GM12878 (cell line): ENCODE data around the gene RAD51AP1. TPM values are rescaled to one million over a fixed set of nuclear protein-coding genes. Genes with fewer than 3 reads are reported as not detected.

Experiments
- ATAC-seq: fragments of 200-7000 bp; cut with Tn5 transposase; 3 replicates; pipeline ENCODE4 v1.9.1; 2020; ENCODE audit warnings: mild to moderate bottlenecking, moderate library complexity
- BruUV-seq: library from RNA; stranded (reverse); fragments of 400-500 nt; replicated peaks from 2 replicates; lab custom pipeline; 2021; lab: Mats Ljungman, UMichigan
- CTCF ChIA-PET: fragments of 300-600 bp; sonication (Branson Sonifier 250); formaldehyde crosslinking; extraction: SDS; loops from one replicate; lab custom pipeline; 2021; ENCODE audit warnings: inconsistent platforms; lab: Yijun Ruan, JAX
- POLR2A ChIA-PET: fragments of 350-600 bp; formaldehyde crosslinking; extraction: SDS; loops from one replicate; lab custom pipeline; 2021; ENCODE audit warnings: inconsistent platforms; lab: Charles Lee
- RAD21 ChIA-PET: fragments of 300-600 bp; sonication (Branson Sonifier 250); formaldehyde crosslinking; loops from one replicate; lab custom pipeline; 2023; ENCODE audit warnings: antibody characterized with exemption; ENCODE audit not compliant: unreplicated experiment; lab: Charles Lee
- SMC1A ChIA-PET: fragments of 300-600 bp; sonication (Branson Sonifier 250); formaldehyde crosslinking; loops from one replicate; lab custom pipeline; 2023; ENCODE audit not compliant: unreplicated experiment, uncharacterized antibody; lab: Charles Lee
- DNase-seq: peaks from one replicate; pipeline ENCODE4 v3.0.0-alpha.2; 2011; ENCODE audit warnings: low read depth, low spot score
- FAIRE-seq: peaks from 3 replicates; lab custom pipeline; 2011; peaks lifted over from hg19 to GRCh38; lab: Jason Lieb, UNC
- H2AFZ ChIP-seq: 2 replicates; pipeline ENCODE4 v1.6.0; 2011; ENCODE audit warnings: low read depth, low read length, control low read depth; ENCODE audit not compliant: control insufficient read depth
- H3K27ac ChIP-seq: 2 replicates; pipeline ENCODE4 v1.5.1; 2011; ENCODE audit warnings: control low read depth; ENCODE audit not compliant: control insufficient read depth, insufficient read depth
- H3K27me3 ChIP-seq, 2 experiments: replicated peaks in 1 of 2; 2 replicates each; pipeline versions ENCODE4 v1.6.0 to v1.6.1; 2011; ENCODE audit warnings: low read length in 1 of 2; ENCODE audit not compliant: control insufficient read depth in 2 of 2, insufficient read depth in 2 of 2
- H3K36me3 ChIP-seq, 2 experiments: 2 replicates each; pipeline ENCODE4 v1.5.1; 2011; ENCODE audit warnings: low read length in 1 of 2; ENCODE audit not compliant: control insufficient read depth in 2 of 2, insufficient read depth in 2 of 2
- H3K4me1 ChIP-seq: 2 replicates; pipeline ENCODE4 v1.6.1; 2011; ENCODE audit warnings: mild to moderate bottlenecking, low read length, moderate library complexity, mixed read lengths; ENCODE audit not compliant: control insufficient read depth, insufficient read depth
- H3K4me2 ChIP-seq: 2 replicates; pipeline ENCODE4 v1.6.0; 2011; ENCODE audit warnings: control low read depth; ENCODE audit not compliant: control insufficient read depth, insufficient read depth
- H3K4me3 ChIP-seq: fragments of 200-600 bp; sonication (generic); 2 replicates; pipeline ENCODE4 v1.5.1; 2016
- H3K79me2 ChIP-seq: 2 replicates; pipeline ENCODE4 v1.6.0; 2011; ENCODE audit warnings: low read length; ENCODE audit not compliant: control insufficient read depth, insufficient read depth
- H3K9ac ChIP-seq: 2 replicates; pipeline ENCODE4 v1.8.0; 2011; ENCODE audit warnings: low read length, control low read depth, mixed read lengths; ENCODE audit not compliant: control insufficient read depth, insufficient read depth
- H3K9me3 ChIP-seq: replicated peaks from 3 replicates; pipeline ENCODE4 v1.5.1; 2011; ENCODE audit warnings: mild to moderate bottlenecking, low read length; ENCODE audit not compliant: control insufficient read depth, insufficient read depth
- H4K20me1 ChIP-seq: 2 replicates; pipeline ENCODE4 v1.6.0; 2011; ENCODE audit not compliant: control insufficient read depth, insufficient read depth
- BHLHE40 ChIP-seq, 2 experiments: fragments of 450-650 bp in 1 of 2; IDR thresholded peaks; 2 replicates each; pipeline ENCODE4 v1.6.1; 2011 to 2017; ENCODE audit warnings: low read depth in 2 of 2, borderline replicate concordance in 1 of 2, improper control_type of control experiment in 1 of 2, low read length in 1 of 2, mild to moderate bottlenecking in 1 of 2
- NKRF ChIP-seq: fragments of 450-650 bp; conservative IDR thresholded peaks from 2 replicates; pipeline ENCODE4 v1.6.1; 2017; ENCODE audit warnings: mild to moderate bottlenecking, moderate library complexity
- ZNF217 ChIP-seq: fragments of 450-650 bp; IDR thresholded peaks from 2 replicates; pipeline ENCODE4 v1.6.1; 2017; ENCODE audit warnings: antibody characterized with exemption, mild to moderate bottlenecking
- whole genome bisulfite sequencing: methylation state at CpG from one replicate; pipeline ENCODE4 v1.1.6; 2016; ENCODE audit warnings: low lambda C conversion rate; ENCODE audit not compliant: insufficient replicate concordance, insufficient coverage; ENCODE audit errors: missing lambda C conversion rate; 5-methylcytosine and 5-hydroxymethylcytosine counted together
- in situ Hi-C: fragments of 300-500 bp; cut with MboI; formaldehyde crosslinking; loops from 9 replicates; pipeline ENCODE4 v1.14.3; 2018; ENCODE audit warnings: mixed read lengths
- intact Hi-C: fragments of 100-400 bp; cut with micrococcal nuclease; formaldehyde crosslinking; loops from one replicate; pipeline ENCODE4 v1.14.2; 2022; ENCODE audit not compliant: unreplicated experiment
- polyA plus RNA-seq, 11 experiments: library from polyadenylated mRNA; depleted of rRNA in 4 of 11; unstranded in 6 of 11; stranded (reverse) in 5 of 11; fragments of >200 nt; fragmentation: Nextera tagmentation in 4 of 11; fragmentation: Illumina TruSeq in 1 of 11; extraction: Ambion mirVana in 4 of 11; extraction: Trizol in 1 of 11; gene quantifications; 1 replicate in 1 of 11; 2 replicates in 10 of 11; pipeline versions ENCODE4 v1.2.1 to v1.2.3, GENCODE V29; 2011 to 2016; ENCODE audit warnings: inconsistent platforms in 2 of 11, missing spikeins in 2 of 11, low read depth in 1 of 11
- total RNA-seq, 4 experiments: library from RNA; depleted of rRNA in 3 of 4; stranded (reverse); fragments of >200 nt in 3 of 4; fragmentation: Illumina TruSeq in 1 of 4; extraction: Trizol in 1 of 4; gene quantifications; 2 replicates each; pipeline versions ENCODE4 v1.2.1 to v1.2.3, GENCODE V29; 2013 to 2021

Gene RAD51AP1
- total and polyA plus RNA-seq, 10 of the 15 experiments (the other 5 are each of a cell fraction or from before 2014, with no cell fraction given): 22.3 to 86.0 (median 50.9) TPM

- CTCF ChIA-PET: no interaction called here
- in situ Hi-C loops: no loop called here
Measured at GRCh38 chr12:4530160-4530559, 8.5 kb upstream of the RAD51AP1 start.

More at GRCh38 chr12:4530160-4530559, 8.5 kb upstream of the RAD51AP1 start:
- 95% methylated on average over 1 of the region's 1 CpG for WGBS
- no peak for FAIRE-seq
- SMC1A ChIA-PET: interaction anchor here (1.7 kb wide), 1 partner anchor 645 kb away, joined by 6 read pairs; no protein-coding TSS in a partner anchor
- Histone ChIP-seq H3K79me2 (no peaks in the 10 kb centered on the region), H3K36me3 (peaks cover 2 to 15% of the 10 kb centered on the region in 2 experiments), H3K27ac (no peak overlapping the region), H3K4me3 (no peak overlapping the region), H4K20me1 (no peaks in the 10 kb centered on the region), H3K9me3 (no peaks in the 10 kb centered on the region), H3K27me3 (no peaks in the 10 kb centered on the region), H3K4me2 (no peak overlapping the region), H2AFZ (no peak overlapping the region), H3K9ac (no peak overlapping the region), H3K4me1 (peaks cover 4% of the 10 kb centered on the region; the same call in 1 of the 2 replicates)
- no TSS peak for BruUV-seq
- DNase-seq: no peak
- no peak for ATAC-seq
- intact Hi-C loops: no loop called here
- TF ChIP-seq BHLHE40 (IDR thresholded peaks at IDR 0.05; ENCODE audit: borderline replicate concordance in 1 of 2, low read depth in 2 of 2, low read length in 1 of 2): no peak
- no peak for TF ChIP-seq NKRF
- TF ChIP-seq ZNF217: no peak
- POLR2A ChIA-PET: no interaction called here
- RAD21 ChIA-PET: interaction anchor here (0.7 kb wide), 1 partner anchor 531 kb away, joined by 3 read pairs; no protein-coding TSS in a partner anchor
